Mesenchymal stem cell (in vitro differentiated cells and primary cell): ENCODE measurements around the gene KCTD21.
"Not testable (repeated sequence)": the region's sequence is repeated elsewhere in the genome, so short reads cannot be mapped to it uniquely, and the experiment has no call there.

Source experiments
- DNase-seq: peaks from one replicate; pipeline ENCODE4 v3.0.0-alpha.2; 2013
- H2AFZ ChIP-seq: one replicate; pipeline ENCODE4 v1.6.1; 2013; ENCODE audit warnings: low read depth, mild to moderate bottlenecking, control low read depth, inconsistent platforms, low read length, moderate library complexity
- H2AK5ac ChIP-seq: 2 replicates; pipeline ENCODE4 v1.6.1; 2013; ENCODE audit warnings: low read length, moderate library complexity, mild to moderate bottlenecking, inconsistent platforms; ENCODE audit not compliant: severe bottlenecking
- H2BK120ac ChIP-seq: one replicate; pipeline ENCODE4 v1.6.1; 2013; ENCODE audit warnings: low read depth, mild to moderate bottlenecking, inconsistent platforms, low read length, moderate library complexity
- H2BK12ac ChIP-seq, 2 experiments: one replicate each; pipeline ENCODE4 v1.6.1; 2013; ENCODE audit warnings: inconsistent platforms in 2 of 2, low read length in 2 of 2, mild to moderate bottlenecking in 2 of 2, moderate library complexity in 2 of 2, control low read depth in 1 of 2
- H2BK15ac ChIP-seq: one replicate; pipeline ENCODE4 v1.6.1; 2013; ENCODE audit warnings: mild to moderate bottlenecking, low read depth, inconsistent platforms; ENCODE audit not compliant: poor library complexity, severe bottlenecking
- H2BK5ac ChIP-seq: 2 replicates; pipeline ENCODE4 v1.6.1; 2013; ENCODE audit warnings: low read depth, mild to moderate bottlenecking, low read length, control low read depth, inconsistent platforms; ENCODE audit not compliant: poor library complexity, severe bottlenecking
- H3K14ac ChIP-seq, 2 experiments: one replicate each; pipeline ENCODE4 v1.6.1; 2013; ENCODE audit warnings: inconsistent platforms in 2 of 2, low read length in 2 of 2, control low read depth in 1 of 2, mild to moderate bottlenecking in 1 of 2, moderate library complexity in 1 of 2
- H3K18ac ChIP-seq, 2 experiments: one replicate each; pipeline ENCODE4 v1.6.1; 2013; ENCODE audit warnings: inconsistent platforms in 2 of 2, low read length in 2 of 2, control low read depth in 1 of 2, low read depth in 1 of 2, mild to moderate bottlenecking in 1 of 2
- H3K23ac ChIP-seq, 2 experiments: one replicate each; pipeline ENCODE4 v1.6.1; 2013; ENCODE audit warnings: inconsistent platforms in 2 of 2, low read length in 2 of 2, mild to moderate bottlenecking in 2 of 2, moderate library complexity in 2 of 2, control low read depth in 1 of 2
- H3K27ac ChIP-seq: 2 replicates; pipeline ENCODE4 v1.5.1; 2013; ENCODE audit warnings: mild to moderate bottlenecking, moderate library complexity, low read length, control low read depth, inconsistent platforms; ENCODE audit not compliant: poor library complexity, severe bottlenecking
- H3K27me3 ChIP-seq, 2 experiments: 2 replicates each; pipeline versions ENCODE4 v1.6.1 to v1.7.0; 2013; ENCODE audit warnings: low read length in 2 of 2, mild to moderate bottlenecking in 2 of 2, moderate library complexity in 2 of 2, control low read depth in 1 of 2, inconsistent platforms in 1 of 2; ENCODE audit not compliant: control insufficient read depth in 1 of 2, insufficient read depth in 1 of 2
- H3K36me3 ChIP-seq, 2 experiments: 2 replicates each; pipeline versions ENCODE4 v1.6.1 to v1.7.0; 2013; ENCODE audit warnings: low read length in 2 of 2, control low read depth in 1 of 2, inconsistent platforms in 1 of 2, low read depth in 1 of 2, mild to moderate bottlenecking in 1 of 2; ENCODE audit not compliant: insufficient read depth in 2 of 2, control insufficient read depth in 1 of 2
- H3K4ac ChIP-seq, 2 experiments: one replicate each; pipeline ENCODE4 v1.6.1; 2013; ENCODE audit warnings: inconsistent platforms in 2 of 2, low read length in 2 of 2, mild to moderate bottlenecking in 2 of 2, moderate library complexity in 2 of 2, control low read depth in 1 of 2, low read depth in 1 of 2
- H3K4me1 ChIP-seq: 2 replicates; pipeline ENCODE4 v1.6.1; 2013; ENCODE audit warnings: low read depth, low read length, control low read depth; ENCODE audit not compliant: control insufficient read depth, insufficient read depth
- H3K4me2 ChIP-seq: 2 replicates; pipeline ENCODE4 v1.6.1; 2013; ENCODE audit warnings: low read length, mild to moderate bottlenecking, inconsistent platforms; ENCODE audit not compliant: poor library complexity, severe bottlenecking
- H3K4me3 ChIP-seq, 2 experiments: 2 replicates each; pipeline versions ENCODE4 v1.5.1 to v1.7.0; 2013; ENCODE audit warnings: low read length in 2 of 2, mild to moderate bottlenecking in 2 of 2, control low read depth in 1 of 2, low read depth in 1 of 2; ENCODE audit not compliant: insufficient read depth in 1 of 2
- H3K79me1 ChIP-seq: replicated peaks from 2 replicates; pipeline ENCODE4 v1.6.1; 2013; ENCODE audit warnings: mild to moderate bottlenecking, control low read depth, low read length, inconsistent platforms; ENCODE audit not compliant: poor library complexity, severe bottlenecking
- H3K9ac ChIP-seq: 2 replicates; pipeline ENCODE4 v1.7.0; 2013; ENCODE audit warnings: mild to moderate bottlenecking, low read length, moderate library complexity
- H3K9me3 ChIP-seq: 2 replicates; pipeline ENCODE4 v1.7.0; 2013; ENCODE audit warnings: mild to moderate bottlenecking, low read length; ENCODE audit not compliant: control insufficient read depth
- H4K8ac ChIP-seq: one replicate; pipeline ENCODE4 v1.6.1; 2013; ENCODE audit warnings: inconsistent platforms, mild to moderate bottlenecking, low read length, moderate library complexity
- H4K91ac ChIP-seq: one replicate; pipeline ENCODE4 v1.6.1; 2013; ENCODE audit warnings: mild to moderate bottlenecking, low read length, inconsistent platforms
- WGBS: methylation state at CpG from one replicate; pipeline ENCODE4 v1.1.7; 2013; ENCODE audit warnings: mixed read lengths; 5-methylcytosine and 5-hydroxymethylcytosine counted together

The KCTD21 gene

GRCh38 chr11:78224506-78224905, 36.1 kb upstream of the KCTD21 start:
- Histone ChIP-seq H4K8ac (no peak overlapping the region), H3K27me3 (no peaks in the 10 kb centered on the region), H3K4me3 (no peak overlapping the region), H2BK5ac (no peak overlapping the region), H3K4ac (no peak overlapping the region), H3K4me2 (no peak overlapping the region), H3K27ac (no peak overlapping the region), H2AFZ (no peak overlapping the region), H2BK12ac (no peak overlapping the region), H2AK5ac (no peak overlapping the region), H3K14ac (no peak overlapping the region), H3K79me1 (peaks cover 2% of the 10 kb centered on the region), H3K9me3 (no peaks in the 10 kb centered on the region), H3K18ac (no peak overlapping the region), H3K36me3 (peaks cover 51 to 70% of the 10 kb centered on the region in 2 experiments), H2BK15ac (no peak overlapping the region), H3K23ac (no peak overlapping the region), H3K9ac (no peak overlapping the region), H4K91ac (no peak overlapping the region), H2BK120ac (no peak overlapping the region), H3K4me1 (peaks cover 3% of the 10 kb centered on the region)
- 93% methylated on average over 4 of the region's 4 CpGs for WGBS
- no peak for DNase-seq

- Histone ChIP-seq H2AK5ac (no peak overlapping the region), H4K8ac (no peak overlapping the region), H3K9me3 (no peaks in the 10 kb centered on the region), H3K27me3 (no peaks in the 10 kb centered on the region), H3K9ac (no peak overlapping the region), H2BK5ac (no peak overlapping the region), H3K4ac (no peak overlapping the region), H3K23ac (no peak overlapping the region), H3K79me1 (peaks cover 2% of the 10 kb centered on the region), H2AFZ (no peak overlapping the region), H3K18ac (no peak overlapping the region), H2BK120ac (no peak overlapping the region), H3K14ac (no peak overlapping the region), H3K4me1 (peaks cover 3% of the 10 kb centered on the region), H3K27ac (no peak overlapping the region), H2BK15ac (no peak overlapping the region), H3K4me2 (no peak overlapping the region), H2BK12ac (no peak overlapping the region), H3K4me3 (no peak overlapping the region), H4K91ac (no peak overlapping the region), H3K36me3 (peaks cover 62 to 80% of the 10 kb centered on the region in 2 experiments)
- 97% methylated on average over 9 of the region's 9 CpGs for WGBS
- DNase-seq, result no peak
Measured at GRCh38 chr11:78223320-78223954, 35.0 kb upstream of the KCTD21 start.

GRCh38 chr11:78222726-78223125, 34.3 kb upstream of the KCTD21 start:
- H3K18ac ChIP-seq, H3K4me1 ChIP-seq, H3K79me1 ChIP-seq, H2BK12ac ChIP-seq, H3K4me2 ChIP-seq, H4K91ac ChIP-seq, H3K14ac ChIP-seq, H3K27ac ChIP-seq, H3K27me3 ChIP-seq, H3K4ac ChIP-seq, H2BK15ac ChIP-seq, H4K8ac ChIP-seq, H3K4me3 ChIP-seq, H3K9me3 ChIP-seq, H2BK5ac ChIP-seq, DNase-seq, H3K23ac ChIP-seq, H2BK120ac ChIP-seq, H3K9ac ChIP-seq, H2AK5ac ChIP-seq, H2AFZ ChIP-seq: not testable (repeated sequence)
- H3K36me3 ChIP-seq, result peaks cover 69 to 86% of the 10 kb centered on the region in 2 experiments
- 87% methylated on average over 10 of the region's 10 CpGs for WGBS

- Histone ChIP-seq H3K9me3 (no peaks in the 10 kb centered on the region), H3K4me3 (no peak overlapping the region), H2BK15ac (no peak overlapping the region), H3K79me1 (no peaks in the 10 kb centered on the region), H2BK5ac (no peak overlapping the region), H3K9ac (no peak overlapping the region), H3K14ac (no peak overlapping the region), H4K8ac (no peak overlapping the region), H2AFZ (no peak overlapping the region), H2BK120ac (no peak overlapping the region), H2AK5ac (no peak overlapping the region), H4K91ac (no peak overlapping the region), H3K4ac (no peak overlapping the region), H2BK12ac (no peak overlapping the region), H3K4me1 (peaks cover 3% of the 10 kb centered on the region), H3K4me2 (no peak overlapping the region), H3K27me3 (no peaks in the 10 kb centered on the region), H3K23ac (no peak overlapping the region), H3K36me3 (peaks cover 78 to 93% of the 10 kb centered on the region in 2 experiments), H3K18ac (no peak overlapping the region), H3K27ac (no peak overlapping the region)
- no peak for DNase-seq
- WGBS, result 97% methylated on average over 9 of the region's 13 CpGs
Measured at GRCh38 chr11:78221396-78222315, 33.2 kb upstream of the KCTD21 start.
